ENCODE data around the gene ZNF460. TPM values are rescaled to one million over a fixed set of nuclear protein-coding genes. Genes with fewer than 3 reads are reported as not detected.

The ZNF460 gene
- total RNA-seq, 1 experiment from 2014 or later = 72.5 TPM

- TSS peak; percentile 78 for BruUV-seq (replicated peaks)
- intact Hi-C loops (cut with micrococcal nuclease) = loop anchor here (1.0 to 2.0 kb wide), 5 partner anchors 23 to 83 kb away; partner anchors contain the start of genes TRAPPC2B, ZNF304, ZNF547 and ZNF805
- H3K9me3 Mint-ChIP-seq (ENCODE audit: unreplicated experiment) = no peaks in the 10 kb centered on the region
- H3K4me3 Mint-ChIP-seq (ENCODE audit: unreplicated experiment) = no peak overlapping the region
- peaks cover 12% of the 10 kb centered on the region for H3K4me1 Mint-ChIP-seq (ENCODE audit: insufficient read depth, unreplicated experiment)
- ChIA-PET CTCF (interaction anchor here (0.7 to 1.0 kb wide), 3 partner anchors 22 to 78 kb away, joined by 3 to 4 read pairs (median 3); no protein-coding TSS in a partner anchor), POLR2A (interaction anchor here (1.0 to 2.2 kb wide), 5 partner anchors 10 to 83 kb away, joined by 3 to 16 read pairs (median 4); partner anchors contain the start of gene ZNF805)
- H3K27me3 Mint-ChIP-seq (ENCODE audit: insufficient read depth, unreplicated experiment) = no peaks in the 10 kb centered on the region
- peak; percentile 99 for DNase-seq (ENCODE audit: unreplicated experiment)
- H3K27ac Mint-ChIP-seq (ENCODE audit: low read depth, unreplicated experiment) = no peak overlapping the region
- TF ChIP-seq, protein P1, sequence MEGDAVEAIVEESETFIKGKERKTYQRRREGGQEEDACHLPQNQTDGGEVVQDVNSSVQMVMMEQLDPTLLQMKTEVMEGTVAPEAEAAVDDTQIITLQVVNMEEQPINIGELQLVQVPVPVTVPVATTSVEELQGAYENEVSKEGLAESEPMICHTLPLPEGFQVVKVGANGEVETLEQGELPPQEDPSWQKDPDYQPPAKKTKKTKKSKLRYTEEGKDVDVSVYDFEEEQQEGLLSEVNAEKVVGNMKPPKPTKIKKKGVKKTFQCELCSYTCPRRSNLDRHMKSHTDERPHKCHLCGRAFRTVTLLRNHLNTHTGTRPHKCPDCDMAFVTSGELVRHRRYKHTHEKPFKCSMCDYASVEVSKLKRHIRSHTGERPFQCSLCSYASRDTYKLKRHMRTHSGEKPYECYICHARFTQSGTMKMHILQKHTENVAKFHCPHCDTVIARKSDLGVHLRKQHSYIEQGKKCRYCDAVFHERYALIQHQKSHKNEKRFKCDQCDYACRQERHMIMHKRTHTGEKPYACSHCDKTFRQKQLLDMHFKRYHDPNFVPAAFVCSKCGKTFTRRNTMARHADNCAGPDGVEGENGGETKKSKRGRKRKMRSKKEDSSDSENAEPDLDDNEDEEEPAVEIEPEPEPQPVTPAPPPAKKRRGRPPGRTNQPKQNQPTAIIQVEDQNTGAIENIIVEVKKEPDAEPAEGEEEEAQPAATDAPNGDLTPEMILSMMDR (IDR thresholded peaks at IDR 0.05; ENCODE audit: unreplicated experiment) = no peak
- H3K36me3 Mint-ChIP-seq (ENCODE audit: insufficient read depth, unreplicated experiment) = peaks cover 31% of the 10 kb centered on the region
These were observed 694 bp upstream of the ZNF460 start for GRCh38 chr19:57279418-57280164.

DNA sequence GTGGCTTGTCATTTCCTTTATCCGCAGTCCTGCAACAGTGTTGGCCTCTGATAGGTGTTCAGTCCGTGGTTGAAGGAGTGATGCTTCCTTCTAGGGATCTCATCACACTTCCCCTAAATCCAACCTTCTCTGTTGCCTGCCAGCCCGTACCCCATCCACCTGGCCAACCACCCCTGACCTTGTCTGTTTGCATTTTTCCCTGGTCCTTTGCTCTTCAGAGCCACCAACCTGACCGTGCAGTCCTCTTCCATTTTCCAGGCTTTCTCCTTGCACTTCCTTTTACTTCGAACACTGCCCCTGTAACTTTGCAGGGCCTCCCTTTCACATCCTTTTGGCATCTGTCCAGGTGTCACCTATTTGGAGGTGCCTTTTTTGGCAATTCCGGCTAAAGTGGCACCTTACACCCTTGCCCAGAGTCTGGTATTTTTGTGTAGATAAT lies 696 bp downstream of the ZNF460 start:
- Mint-ChIP-seq H3K4me3 (ENCODE audit: unreplicated experiment) (no peak overlapping the region), H3K36me3 (ENCODE audit: insufficient read depth, unreplicated experiment) (peaks cover 40% of the 10 kb centered on the region), H3K9me3 (ENCODE audit: unreplicated experiment) (no peaks in the 10 kb centered on the region), H3K4me1 (ENCODE audit: insufficient read depth, unreplicated experiment) (peaks cover 20% of the 10 kb centered on the region), H3K27ac (ENCODE audit: low read depth, unreplicated experiment) (no peak overlapping the region), H3K27me3 (ENCODE audit: insufficient read depth, unreplicated experiment) (no peaks in the 10 kb centered on the region)
- no TSS peak for BruUV-seq (replicated peaks)
- POLR2A ChIA-PET = interaction anchor here (0.5 to 4.9 kb wide), 12 partner anchors 13 to 426 kb away, joined by 3 to 30 read pairs (median 3); partner anchors contain the start of genes TRAPPC2B, ZNF304, ZNF547 and ZNF773
- CTCF ChIA-PET = interaction anchor here (0.7 to 1.3 kb wide), 4 partner anchors 19 to 178 kb away, joined by 3 to 4 read pairs (median 3); no protein-coding TSS in a partner anchor
- TF ChIP-seq, protein P1 (IDR thresholded peaks at IDR 0.05; ENCODE audit: unreplicated experiment) = no peak
- DNase-seq (ENCODE audit: unreplicated experiment) = peak; percentile 35
- intact Hi-C loops (cut with micrococcal nuclease) = loop anchor here (1.0 to 2.0 kb wide), 4 partner anchors 21 to 70 kb away; partner anchors contain the start of genes ZNF304 and ZNF805

GRCh38 chr19:57282011-57282643 lies 1.8 kb downstream of the ZNF460 start:
- Mint-ChIP-seq H3K4me1 (ENCODE audit: insufficient read depth, unreplicated experiment) (peaks cover 20% of the 10 kb centered on the region), H3K9me3 (ENCODE audit: unreplicated experiment) (no peaks in the 10 kb centered on the region), H3K27ac (ENCODE audit: low read depth, unreplicated experiment) (no peak overlapping the region), H3K4me3 (ENCODE audit: unreplicated experiment) (no peak overlapping the region), H3K27me3 (ENCODE audit: insufficient read depth, unreplicated experiment) (no peaks in the 10 kb centered on the region), H3K36me3 (ENCODE audit: insufficient read depth, unreplicated experiment) (peaks cover 47% of the 10 kb centered on the region)
- TF ChIP-seq, protein P1 (IDR thresholded peaks at IDR 0.05; ENCODE audit: unreplicated experiment) = no peak
- ChIA-PET POLR2A (interaction anchor here (1.1 to 4.9 kb wide), 4 partner anchors 12 to 81 kb away, joined by 4 to 30 read pairs (median 6); partner anchors contain the start of genes TRAPPC2B, ZNF304 and ZNF547), CTCF (interaction anchor here (0.6 to 1.3 kb wide), 4 partner anchors 12 to 65 kb away, joined by 3 to 4 read pairs (median 4); no protein-coding TSS in a partner anchor)
- intact Hi-C loops (cut with micrococcal nuclease) = no loop called here
- BruUV-seq (replicated peaks) = no TSS peak
- DNase-seq (ENCODE audit: unreplicated experiment) = peak; percentile 21
